GM04503 (cell line): ENCODE measurements around the gene FYB2.

ENCODE experiments used
- DNase-seq: peaks from one replicate; pipeline ENCODE4 v3.0.0-alpha.2; 2012; ENCODE audit warnings: low read depth

FYB2 gene

DNA sequence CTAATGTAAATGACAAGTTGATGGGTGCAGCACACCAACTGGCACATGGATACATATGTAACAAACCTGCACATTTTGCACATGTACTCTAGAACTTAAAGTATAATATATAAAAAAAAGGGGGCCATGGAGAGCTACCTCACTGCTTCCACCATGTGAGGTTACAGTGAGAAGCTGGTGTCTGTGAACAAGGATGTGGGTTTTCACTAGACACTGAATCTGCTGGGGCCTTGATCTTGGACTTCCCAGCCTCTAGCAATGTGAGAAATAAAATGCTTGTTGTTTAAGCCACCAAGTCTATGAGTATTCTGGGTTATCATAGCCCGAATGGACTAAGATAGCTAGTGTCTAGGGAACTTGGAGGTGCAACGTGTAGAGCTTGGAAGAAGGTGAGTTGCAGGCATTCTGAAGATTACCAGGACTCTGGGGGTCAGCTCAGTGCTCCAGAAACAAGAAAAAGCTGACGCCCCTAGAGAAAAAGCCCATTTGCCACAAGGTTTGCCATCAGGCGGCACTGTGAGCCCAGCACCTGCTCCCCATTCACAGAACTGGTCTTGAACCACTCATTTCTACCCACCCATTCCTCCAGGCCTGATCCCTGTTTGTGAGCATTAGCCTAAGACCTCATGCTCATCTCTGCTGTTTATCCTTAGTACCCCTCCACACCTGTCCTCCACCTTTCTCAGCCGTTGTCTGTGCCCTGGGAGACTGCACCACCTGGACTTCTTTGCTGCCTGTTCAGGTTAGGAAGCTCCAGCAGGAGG, 15.1 kb upstream of the FYB2 start:
- DNase-seq: no peak

DNA sequence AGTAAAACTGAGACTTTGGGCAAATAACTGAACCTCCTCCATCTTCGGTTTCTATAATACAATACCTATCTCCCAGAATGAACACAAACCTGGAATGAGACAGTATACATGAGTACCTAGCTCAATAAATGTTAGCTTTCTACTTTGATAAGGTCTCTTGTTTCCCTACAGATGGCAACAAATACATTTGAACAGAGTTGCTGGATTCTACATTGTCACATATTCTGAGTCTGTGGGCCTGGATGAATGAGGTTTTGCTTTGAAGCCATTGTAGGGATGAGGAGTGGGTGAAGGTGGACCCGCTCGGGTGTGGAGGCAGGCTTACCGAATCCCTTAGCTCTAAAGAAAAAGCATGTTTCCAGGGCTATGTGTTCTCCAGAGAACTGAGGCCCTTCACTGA, 13.9 kb upstream of the FYB2 start:
- no peak for DNase-seq

DNA sequence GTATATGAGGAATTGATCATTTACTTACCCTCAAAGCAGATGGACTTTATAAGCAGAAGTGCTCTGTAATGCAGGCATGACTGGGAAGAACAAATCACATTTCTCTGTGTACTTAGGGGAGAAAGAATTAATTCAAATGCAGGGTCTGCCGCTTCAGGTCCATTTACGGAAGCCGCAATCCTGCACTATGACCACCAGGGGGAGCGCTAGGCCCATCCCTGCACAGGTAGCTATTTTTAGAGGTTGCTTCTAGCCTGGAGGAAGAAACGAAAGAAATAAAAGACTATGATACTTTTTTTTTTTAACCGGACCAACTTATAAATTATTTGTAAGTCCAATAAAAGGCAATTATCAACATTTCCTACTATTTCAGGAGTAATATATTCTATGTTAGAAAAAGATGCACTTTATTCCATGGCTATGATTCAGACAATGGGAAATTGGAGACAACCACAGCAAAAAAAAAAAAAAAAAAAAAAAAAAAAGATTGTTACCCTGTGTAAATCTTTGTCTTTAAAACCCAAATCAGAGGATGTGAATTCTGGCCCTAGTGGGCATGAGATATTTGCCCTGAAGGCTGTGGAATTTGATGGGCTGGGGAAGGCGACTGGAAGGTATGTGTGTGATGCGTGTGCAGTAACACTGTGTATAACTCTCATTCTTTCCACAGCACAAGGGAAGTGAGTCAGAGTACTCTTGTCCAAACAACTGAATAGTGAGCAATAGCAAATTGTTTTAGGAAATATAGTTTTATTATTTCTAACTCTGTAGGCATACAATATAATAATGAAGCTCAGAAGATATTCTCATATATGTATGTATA, 12.9 kb upstream of the FYB2 start:
- DNase-seq: peak; percentile 88

DNA sequence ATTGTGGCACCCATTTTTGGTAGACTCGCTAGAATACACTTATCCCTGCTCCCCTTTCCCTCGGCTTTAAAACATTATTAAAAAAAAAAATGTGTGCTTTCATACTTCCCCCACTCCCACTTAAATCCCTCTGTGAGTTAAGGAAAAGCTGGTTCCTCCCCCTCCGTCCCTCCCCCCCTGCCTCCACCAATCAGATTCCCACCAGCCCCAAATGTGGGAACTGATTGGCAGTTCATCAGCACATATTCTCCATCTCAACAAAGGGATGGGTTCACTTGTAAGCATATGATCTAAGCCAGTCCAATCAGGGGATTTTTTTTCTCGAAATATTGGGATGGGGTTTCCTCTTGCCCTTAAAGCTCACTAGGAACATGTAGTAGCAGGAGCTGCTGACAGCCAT, 10.8 kb upstream of the FYB2 start:
- no peak for DNase-seq

DNA sequence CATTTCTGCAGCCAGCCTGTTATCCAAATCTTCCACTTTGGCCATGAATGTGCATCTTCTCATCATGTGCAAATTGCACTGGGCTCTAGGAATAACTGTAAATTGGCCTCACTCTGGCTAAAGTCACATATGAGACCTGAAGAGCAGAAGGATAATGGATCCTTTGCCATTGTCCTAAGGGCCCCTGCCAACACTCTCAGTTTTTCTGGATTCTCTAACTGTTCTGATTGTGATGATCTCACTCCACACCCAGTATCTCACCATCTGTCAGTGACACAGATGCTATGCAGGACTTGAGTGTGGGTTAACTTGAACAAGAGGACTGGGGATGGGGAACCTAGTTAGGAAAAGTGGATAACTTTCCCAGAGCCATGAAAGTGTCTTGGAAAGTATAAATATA, 8.5 kb upstream of the FYB2 start:
- no peak for DNase-seq

DNA sequence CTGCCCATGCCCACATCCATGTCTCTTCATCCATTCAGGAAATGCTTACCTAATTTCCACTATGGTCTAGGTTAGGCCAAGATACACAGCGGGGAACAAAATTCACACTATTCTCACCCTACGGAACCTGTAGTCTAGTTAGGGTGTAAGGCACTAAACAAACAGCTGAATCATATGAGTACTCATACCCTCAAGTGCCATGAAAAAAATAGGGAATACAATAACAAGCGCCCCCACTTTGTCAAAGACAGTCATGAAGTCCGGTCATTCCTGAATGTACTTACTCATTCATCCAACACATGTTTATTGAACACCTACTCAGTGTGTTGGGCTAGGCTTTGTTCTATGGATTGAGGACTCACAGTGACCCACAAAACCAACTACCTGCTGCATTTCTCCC, 6.2 kb upstream of the FYB2 start:
- DNase-seq: no peak

DNA sequence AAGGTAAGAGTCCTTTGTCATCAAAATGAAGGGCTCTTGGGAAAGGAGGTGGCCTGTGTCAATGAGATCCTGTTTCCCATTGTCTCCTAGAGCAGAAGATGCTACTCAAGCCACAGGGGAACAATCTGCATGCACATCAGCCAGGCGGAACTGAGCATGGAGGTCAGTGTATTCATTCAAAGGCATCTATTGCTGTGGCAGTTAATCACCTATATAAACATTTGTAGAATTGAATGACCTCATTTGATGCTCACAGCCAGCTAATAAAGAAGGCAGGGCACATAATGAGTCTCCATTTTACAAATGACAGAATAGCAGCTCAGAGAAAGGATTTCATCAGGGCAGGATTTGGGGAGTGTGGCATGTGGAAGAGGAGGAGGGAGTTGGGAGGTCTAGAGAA, 5.7 kb upstream of the FYB2 start:
- no peak for DNase-seq

DNA sequence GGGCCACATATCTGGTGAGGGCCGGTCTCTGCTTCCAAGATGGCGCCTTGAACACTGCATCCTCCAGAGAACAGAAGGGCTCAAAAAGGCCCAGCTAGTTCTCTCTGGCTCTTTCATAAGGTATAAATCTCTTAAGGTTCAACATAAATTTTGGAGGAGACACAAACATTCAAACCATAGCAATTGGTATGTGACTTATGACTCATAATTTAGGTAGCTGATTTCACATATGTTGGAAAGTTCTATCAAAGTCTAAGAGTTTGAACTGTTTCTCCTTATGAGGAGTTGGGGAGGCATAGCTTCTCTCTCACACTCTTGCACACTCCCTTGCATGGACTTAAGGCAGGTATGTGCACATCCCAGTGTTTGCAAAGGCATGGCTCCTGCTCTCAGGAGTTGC, 5.1 kb upstream of the FYB2 start:
- DNase-seq: no peak

DNA sequence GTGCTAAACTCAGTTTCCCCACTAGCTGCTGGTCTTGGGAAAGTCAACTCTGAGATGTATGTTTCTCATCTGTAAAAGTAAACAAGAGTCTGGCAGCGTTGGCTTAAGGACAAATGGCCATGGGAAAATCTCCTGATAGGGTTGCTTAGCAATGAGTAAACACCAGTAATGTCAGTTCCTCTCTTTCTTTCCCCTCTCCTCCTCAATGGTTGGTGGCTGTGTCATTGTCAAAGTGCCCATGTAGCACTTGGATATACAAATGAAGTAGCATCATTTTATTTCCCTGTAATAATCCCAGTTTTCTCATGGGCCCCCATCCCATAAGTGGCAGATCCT, 2.2 kb upstream of the FYB2 start:
- DNase-seq: no peak

DNA sequence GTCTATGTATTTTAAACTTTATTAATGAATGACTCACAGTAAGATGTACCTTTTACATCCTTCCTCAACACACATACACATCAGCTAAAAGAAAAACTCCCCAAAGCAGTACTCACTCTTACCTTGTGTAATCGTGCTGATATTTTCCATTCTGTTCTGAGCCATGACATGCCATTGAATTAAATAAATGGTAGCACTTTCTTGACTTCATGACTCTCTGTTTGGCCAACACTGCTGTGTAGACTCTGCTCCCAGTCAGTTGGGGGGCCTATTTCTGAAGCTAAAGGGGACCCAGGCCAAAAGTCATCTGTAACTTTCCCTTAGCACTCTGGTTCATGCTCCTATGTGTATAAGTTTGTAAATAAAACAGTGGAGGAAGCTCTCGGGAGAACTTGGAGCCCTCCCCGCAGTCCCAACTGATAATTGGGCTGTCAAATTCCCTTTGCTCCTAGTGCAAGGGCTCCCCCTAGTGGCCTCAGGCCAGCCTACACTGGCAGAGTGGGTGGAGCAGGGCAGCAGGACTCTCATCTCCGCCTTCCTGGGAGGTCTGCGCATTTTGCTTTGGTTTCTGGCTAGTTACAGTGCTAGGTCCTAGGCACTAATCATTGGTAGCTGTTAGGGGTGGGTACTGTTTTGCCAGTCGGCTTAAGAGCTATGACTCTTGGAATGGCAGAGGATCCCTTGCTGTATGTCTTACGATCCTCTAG, 1.7 kb upstream of the FYB2 start:
- no peak for DNase-seq

DNA sequence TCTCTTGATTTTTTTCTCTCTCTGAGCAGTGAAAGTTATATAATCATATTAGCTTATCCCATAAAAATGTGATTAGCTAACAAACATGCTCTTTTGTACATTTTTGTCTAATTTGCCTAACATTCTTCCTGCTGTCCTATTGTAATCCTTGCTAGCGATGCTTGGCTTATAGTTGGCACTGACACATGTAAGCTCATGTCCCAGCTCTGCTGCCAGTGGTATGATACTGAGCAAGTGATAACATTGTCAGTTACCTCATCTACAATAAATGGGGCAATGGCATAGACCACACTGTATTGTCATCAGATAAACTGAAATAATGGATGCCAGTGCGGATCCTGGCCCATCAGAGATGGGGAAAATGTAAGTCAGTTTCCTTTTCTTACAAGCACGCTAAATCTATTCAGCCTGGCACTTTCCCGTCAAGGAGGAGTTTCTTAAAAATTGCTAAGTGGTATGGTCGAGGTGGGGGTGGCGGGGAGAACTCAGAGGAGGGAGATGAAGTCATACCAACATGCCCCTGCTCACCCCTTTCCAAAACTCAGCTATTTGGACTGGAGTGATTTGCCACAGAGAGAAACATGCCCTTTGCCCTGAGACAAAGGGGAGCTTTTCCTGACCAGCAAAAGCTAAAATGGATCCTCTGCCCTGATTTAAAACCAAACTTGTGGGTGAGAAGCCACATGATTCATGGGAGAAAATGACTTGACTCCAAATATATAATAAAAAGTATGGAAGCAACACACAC, 1.3 kb downstream of the FYB2 start:
- no peak for DNase-seq

DNA sequence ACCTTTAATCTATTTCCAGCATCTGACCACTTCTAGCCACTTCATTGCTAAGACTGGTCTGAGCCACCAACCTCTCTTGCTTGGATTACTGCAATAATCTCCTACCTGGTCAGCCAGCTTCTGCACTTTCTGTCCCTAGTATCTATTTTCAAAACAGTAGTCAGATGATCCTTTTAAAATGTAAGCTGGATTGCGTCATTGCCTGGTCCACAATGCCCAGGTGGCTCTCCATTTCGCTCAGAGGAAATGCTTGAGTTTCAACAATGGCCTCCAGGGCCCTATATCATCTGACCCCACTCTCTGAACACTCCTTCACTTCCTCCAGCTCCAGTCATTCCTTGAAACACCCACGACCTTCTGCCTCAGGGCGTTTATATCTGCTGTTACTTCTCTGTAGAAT, 2.3 kb downstream of the FYB2 start:
- no peak for DNase-seq

DNA sequence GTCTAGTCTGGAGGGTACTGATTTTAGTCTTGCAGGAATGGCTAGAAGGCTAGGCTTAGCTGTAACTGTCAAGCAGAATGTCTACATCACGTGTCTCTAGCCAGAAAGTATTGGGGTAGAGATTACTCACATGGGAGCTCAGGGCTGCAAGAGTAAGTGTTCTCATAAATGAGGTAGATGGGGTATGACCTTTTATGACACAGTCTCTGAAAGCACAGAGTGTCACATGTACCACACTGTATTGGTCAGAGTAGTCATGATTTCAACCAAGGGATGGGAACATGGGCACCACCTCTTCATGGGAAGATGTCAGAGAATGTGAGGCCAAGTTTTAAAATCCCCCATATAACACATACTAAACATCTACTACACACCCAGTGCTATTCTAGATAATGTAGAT, 2.9 kb downstream of the FYB2 start:
- DNase-seq: no peak

DNA sequence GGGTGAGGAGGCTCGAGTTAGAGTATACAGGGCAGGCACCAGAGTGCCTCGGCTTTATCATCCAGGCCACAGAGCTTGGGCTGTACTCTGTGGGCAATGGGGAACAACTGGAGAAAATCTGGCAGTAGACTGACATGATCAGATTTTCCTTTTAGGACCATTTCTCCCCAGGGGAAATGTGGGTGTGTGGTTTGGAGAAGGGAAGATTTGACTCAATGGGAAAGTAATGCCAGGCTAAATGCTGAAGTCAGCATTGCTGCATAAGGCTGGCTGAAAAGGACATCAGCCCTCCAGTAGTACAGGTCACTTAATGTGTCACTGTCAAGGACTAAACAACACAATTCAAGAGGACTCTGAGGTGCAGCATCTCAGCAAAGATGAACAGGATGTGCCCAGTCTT, 5.0 kb downstream of the FYB2 start:
- DNase-seq: no peak

DNA sequence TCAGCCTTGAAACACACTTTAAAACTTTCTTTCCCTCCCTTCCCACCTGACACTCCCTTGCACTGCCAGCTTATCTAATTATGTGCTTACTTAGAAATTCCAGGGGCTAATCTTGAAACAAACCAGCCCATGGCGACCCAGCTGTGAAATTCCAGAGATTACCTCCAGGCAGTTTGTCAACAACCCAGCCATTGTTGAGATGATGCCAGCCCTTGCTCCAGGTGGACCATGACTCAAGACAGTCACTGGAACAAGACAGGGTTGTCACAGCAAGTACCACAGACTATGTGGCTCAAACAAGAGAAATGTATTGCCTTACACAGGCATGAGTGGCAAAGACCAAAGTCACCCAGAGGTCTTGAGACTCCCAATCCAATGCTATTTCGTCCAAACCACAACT, 7.9 kb downstream of the FYB2 start:
- DNase-seq: no peak

DNA sequence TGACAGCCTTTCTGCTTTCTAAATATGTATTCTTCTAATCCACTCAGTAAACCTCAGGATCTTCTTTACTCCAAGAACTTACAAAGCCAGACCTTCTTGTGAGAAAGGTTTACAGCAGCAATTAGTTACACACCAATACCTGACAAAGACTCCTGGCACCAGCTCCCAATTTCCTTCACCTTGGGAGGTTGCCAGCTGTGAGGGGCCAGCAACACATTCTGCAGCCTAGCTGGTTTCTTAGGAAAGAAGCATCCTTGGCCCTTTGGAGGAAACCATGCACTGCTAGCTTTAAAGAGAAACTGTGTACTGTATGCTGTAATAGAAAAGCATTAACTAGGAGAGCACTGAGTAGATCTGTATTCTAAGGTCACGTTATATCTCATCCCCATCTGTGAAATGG, 10.8 kb downstream of the FYB2 start:
- no peak for DNase-seq

DNA sequence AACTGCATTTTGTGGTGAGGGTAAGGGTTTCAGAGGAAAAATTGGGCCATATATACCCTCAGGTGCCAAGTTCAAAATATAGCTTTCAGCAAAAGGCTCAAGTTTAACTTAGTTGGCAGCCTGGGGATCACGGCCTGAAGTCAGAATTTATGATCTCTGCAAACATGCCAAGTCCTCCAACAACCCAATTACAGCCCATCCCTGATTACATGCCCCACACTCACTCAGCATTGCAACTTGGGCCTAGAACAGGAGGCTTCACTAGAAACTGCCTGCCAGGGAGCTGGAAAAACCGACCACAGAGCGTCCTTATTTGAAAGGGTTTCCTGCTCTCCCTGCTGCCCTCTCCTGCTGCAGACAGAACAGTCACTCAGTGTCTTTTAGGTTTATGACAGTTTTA, 12.4 kb downstream of the FYB2 start:
- DNase-seq: no peak

DNA sequence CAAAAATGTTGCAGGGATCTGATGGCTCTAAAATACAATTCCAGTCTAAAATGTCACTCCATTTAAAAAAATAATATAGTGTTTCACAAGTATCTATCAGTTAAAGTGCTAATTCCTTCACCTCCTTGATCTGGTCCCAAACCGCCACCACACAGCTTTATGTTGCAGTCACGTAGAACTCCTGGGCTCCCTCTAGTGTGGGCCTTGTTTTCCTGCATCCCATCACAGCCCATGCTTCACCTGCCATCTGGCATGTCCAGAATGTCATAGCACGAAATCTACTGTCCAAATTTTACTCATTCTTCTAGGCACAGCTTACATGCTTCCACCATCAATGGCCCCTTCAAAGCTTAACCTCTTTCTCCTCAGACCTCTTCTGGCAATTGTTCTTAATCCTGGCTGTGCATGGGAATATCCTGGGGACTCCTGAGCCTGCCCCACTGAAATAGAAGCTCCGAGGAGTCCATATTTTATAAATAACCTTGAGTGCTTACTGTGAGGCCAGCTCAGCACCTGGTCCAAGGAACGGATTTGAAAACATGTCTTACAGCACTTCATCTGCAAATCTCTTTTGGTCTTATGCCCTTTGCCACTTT, 15.5 kb downstream of the FYB2 start:
- no peak for DNase-seq

DNA sequence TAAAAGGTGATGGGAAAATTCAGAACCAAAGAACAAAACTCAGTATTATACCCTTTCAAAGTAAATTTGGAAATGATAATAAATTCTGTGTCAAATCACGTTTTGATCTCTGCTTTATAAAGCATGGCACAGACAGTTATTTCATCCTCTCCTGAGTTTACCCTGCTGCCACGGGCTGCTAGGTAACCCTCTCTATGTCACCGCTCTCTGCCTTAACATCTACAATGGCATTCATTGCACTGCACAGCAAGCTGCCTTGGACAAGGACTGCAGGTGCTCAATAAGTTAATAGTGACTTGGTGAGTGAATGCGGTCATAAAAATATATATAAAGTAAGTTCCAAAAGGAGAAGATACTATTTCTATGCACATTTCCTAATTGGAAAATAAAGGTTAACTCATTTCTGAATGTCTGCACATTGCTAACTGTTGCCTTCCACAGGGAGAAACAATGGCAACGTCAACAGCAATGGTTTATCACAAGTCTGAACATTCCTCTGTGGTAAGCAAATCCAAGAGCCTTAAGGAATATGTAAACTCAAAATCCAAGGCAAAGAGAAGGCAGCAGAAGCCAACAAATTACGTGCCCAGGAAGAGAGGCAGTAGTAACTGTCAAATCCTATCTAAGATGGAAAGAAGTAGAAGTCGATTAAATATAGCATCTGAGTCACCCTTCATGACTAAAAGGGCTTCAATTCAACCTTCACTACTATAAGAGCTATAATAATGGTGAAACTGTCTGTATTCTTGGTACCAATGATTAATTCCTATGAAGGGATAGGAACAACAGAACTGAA, 19.4 kb downstream of the FYB2 start:
- DNase-seq: no peak

DNA sequence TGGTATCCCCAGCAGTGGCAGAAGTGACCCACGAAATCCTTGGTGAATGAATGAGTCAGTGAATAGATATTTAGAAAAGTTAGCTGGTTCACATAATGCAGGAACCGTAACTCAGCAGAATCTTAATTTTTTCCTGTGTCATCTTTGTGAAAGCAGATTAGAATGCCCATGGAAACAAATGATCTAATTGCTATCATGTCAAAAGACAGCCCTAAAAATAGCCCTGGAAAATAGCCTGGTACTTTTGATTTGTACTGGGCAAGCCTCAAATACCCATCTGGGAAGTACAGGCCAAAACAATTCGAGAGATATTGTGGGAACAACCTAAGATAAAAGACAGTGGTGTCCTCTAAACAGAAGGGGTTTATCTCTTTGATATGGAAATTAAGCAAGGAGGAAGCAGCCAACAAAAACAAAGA, 21.1 kb downstream of the FYB2 start:
- peak; percentile 42 for DNase-seq

DNA sequence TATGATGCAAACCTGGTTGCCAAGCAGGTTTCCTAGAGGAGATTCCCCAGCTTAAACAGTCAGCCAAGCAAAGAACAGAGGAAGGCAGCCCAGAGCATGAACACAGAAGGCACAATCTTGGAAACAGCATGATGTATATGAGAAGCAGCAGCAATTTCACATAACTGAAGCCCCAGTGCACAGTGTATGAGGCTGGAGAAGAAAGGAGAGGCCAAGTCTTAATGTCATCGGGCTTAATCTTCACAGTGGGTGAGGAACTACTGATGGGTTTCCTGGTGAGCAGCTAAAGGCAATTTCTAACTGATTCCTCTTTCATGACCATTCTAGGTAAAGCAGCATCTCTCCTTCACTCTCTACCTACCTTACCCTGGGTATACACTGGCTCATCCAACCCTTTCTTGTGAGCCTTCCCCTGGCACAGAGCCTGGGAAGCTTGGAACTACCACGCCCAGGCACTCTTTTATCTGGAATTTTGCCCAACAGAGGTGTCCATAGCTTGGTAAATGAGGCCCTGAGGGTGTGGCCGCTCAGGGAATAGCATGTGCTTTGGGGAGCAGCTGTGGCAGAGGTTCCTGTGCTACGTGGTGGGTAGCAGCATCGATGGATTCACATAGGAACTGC, 22.0 kb downstream of the FYB2 start:
- no peak for DNase-seq
